Measurements from ENCODE around the gene TNC.

TNC gene

GRCh38 chr9:115117999-115118878, at the start of gene TNC:
Gene TNC, minus strand, starts transcription at chr9:115118157. Its CDS starts 27,139 bp downstream, at chr9:115091018.
- no peak for DNase-seq (ENCODE audit: low read depth)

GRCh38 chr9:115167175-115167574, 49.2 kb upstream of the TNC start:
- DNase-seq (ENCODE audit: low read depth): no peak

GRCh38 chr9:115165233-115165632, 47.3 kb upstream of the TNC start:
- DNase-seq (ENCODE audit: low read depth): no peak

GRCh38 chr9:115164511-115164974, 46.6 kb upstream of the TNC start:
- no peak for DNase-seq (ENCODE audit: low read depth)

GRCh38 chr9:115162946-115163345, 45.0 kb upstream of the TNC start:
- no peak for DNase-seq (ENCODE audit: low read depth)

GRCh38 chr9:115161446-115161845, 43.5 kb upstream of the TNC start:
- DNase-seq (ENCODE audit: low read depth): no peak

GRCh38 chr9:115158661-115159481, 40.9 kb upstream of the TNC start:
- no peak for DNase-seq (ENCODE audit: low read depth)

GRCh38 chr9:115157245-115157674, 39.3 kb upstream of the TNC start:
- DNase-seq (ENCODE audit: low read depth): no peak

GRCh38 chr9:115155037-115155436, 37.1 kb upstream of the TNC start:
- no peak for DNase-seq (ENCODE audit: low read depth)

GRCh38 chr9:115154617-115155016, 36.7 kb upstream of the TNC start:
- no peak for DNase-seq (ENCODE audit: low read depth)

GRCh38 chr9:115152281-115152820, 34.4 kb upstream of the TNC start:
- DNase-seq (ENCODE audit: low read depth): no peak

- DNase-seq (ENCODE audit: low read depth): no peak
Measured at GRCh38 chr9:115148721-115149120, 30.8 kb upstream of the TNC start.

GRCh38 chr9:115146581-115147021, 28.6 kb upstream of the TNC start:
- DNase-seq (ENCODE audit: low read depth): no peak

GRCh38 chr9:115144706-115145105, 26.7 kb upstream of the TNC start:
- DNase-seq (ENCODE audit: low read depth): no peak

GRCh38 chr9:115143689-115144088, 25.7 kb upstream of the TNC start:
- no peak for DNase-seq (ENCODE audit: low read depth)

GRCh38 chr9:115142517-115143270, 24.7 kb upstream of the TNC start:
- no peak for DNase-seq (ENCODE audit: low read depth)

- DNase-seq (ENCODE audit: low read depth): no peak
Measured at GRCh38 chr9:115142090-115142489, 24.1 kb upstream of the TNC start.

- DNase-seq (ENCODE audit: low read depth): no peak
Measured at GRCh38 chr9:115141612-115142011, 23.7 kb upstream of the TNC start.

- no peak for DNase-seq (ENCODE audit: low read depth)
Measured at GRCh38 chr9:115138151-115138550, 20.2 kb upstream of the TNC start.

GRCh38 chr9:115137526-115137925, 19.6 kb upstream of the TNC start:
- DNase-seq (ENCODE audit: low read depth): no peak

- DNase-seq (ENCODE audit: low read depth): no peak
Measured at GRCh38 chr9:115135821-115136778, 18.1 kb upstream of the TNC start.

Measured in stimulated activated CD8-positive, alpha-beta memory T cell treated with anti-CD3 and anti-CD28 coated beads, Interleukin-7, amount 100 ng/mL, for 24 hours (primary cell).